ENCODE data around the gene ANXA8.

- TF ChIP-seq CTCF (conservative IDR thresholded peaks at IDR 0.05) (peak; percentile 45), EZH2 (IDR thresholded peaks at IDR 0.05; ENCODE audit: low read depth) (no peak)
These were observed 25.3 kb downstream of the ANXA8 start for GRCh38 chr10:47458466-47459154.

All from PC-9 (cell line).